ELF-1 (cell line): ENCODE data around the gene PLXDC1.
"Not testable (repeated sequence)": the region's sequence is repeated elsewhere in the genome, so short reads cannot be mapped to it uniquely, and the experiment has no call there.

Experiments
- DNase-seq: peaks from one replicate; pipeline ENCODE4 v3.0.0-alpha.2; 2016; ENCODE audit warnings: low read depth, low spot score

PLXDC1 gene

DNA sequence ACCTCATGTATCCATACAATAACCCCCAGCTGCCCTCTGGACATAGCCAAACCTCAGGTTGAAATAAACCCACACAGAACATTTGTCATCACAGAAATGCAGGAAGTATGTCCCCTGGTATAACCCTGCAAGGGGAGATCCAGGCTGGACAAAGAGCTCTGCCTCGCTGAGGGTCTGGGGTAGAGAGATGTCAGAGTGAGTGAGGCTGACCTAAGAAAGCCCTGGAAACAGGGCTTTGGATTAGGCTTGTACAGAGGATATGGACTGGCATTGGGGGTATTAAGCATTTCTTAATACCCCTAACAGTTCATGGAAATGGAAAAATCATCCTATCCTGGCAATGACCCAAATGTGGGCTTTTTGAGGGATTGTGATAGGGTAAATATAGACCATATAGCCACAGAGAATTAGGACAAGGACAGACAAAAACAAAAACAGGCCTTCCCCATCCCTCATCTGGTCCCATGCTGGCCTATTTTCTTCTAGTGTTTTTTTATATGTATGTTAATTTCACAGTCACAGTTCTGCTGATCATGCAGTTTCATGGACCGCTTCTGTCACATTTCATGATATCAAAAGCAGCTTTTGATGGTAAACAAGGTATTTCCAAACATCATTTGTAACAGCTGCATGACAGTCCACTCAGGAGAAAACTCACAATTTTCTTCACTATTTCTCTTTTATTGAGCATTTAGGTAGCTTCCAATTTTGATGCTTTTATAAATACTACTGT lies 26.1 kb downstream of the PLXDC1 start:
- DNase-seq, result no peak

DNA sequence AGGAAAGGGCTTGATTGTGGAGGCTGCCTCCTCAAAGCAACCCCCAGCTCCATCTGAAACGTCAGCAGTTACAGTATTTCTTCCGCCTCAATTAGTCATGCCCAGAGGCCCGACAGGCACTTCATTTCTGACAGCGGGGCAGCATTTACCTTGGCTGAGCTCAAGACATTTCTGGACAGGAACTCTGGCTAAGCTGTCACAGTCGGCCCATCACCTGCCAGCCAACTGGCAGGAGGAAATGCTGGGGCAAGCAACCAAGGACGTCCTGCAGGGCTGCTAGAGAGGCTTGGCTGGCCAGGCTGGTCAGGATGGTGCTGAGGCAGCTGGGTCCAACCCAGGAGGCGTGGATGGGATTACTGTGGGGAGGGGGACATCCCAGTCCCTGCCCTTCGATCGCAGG lies 27.8 kb downstream of the PLXDC1 start:
- DNase-seq, result no peak

GRCh38 chr17:39122991-39123390 lies 28.4 kb downstream of the PLXDC1 start:
- DNase-seq, result no peak

- DNase-seq, result not testable (repeated sequence)
Observed at GRCh38 chr17:39121919-39122318, 29.5 kb downstream of the PLXDC1 start.

DNA sequence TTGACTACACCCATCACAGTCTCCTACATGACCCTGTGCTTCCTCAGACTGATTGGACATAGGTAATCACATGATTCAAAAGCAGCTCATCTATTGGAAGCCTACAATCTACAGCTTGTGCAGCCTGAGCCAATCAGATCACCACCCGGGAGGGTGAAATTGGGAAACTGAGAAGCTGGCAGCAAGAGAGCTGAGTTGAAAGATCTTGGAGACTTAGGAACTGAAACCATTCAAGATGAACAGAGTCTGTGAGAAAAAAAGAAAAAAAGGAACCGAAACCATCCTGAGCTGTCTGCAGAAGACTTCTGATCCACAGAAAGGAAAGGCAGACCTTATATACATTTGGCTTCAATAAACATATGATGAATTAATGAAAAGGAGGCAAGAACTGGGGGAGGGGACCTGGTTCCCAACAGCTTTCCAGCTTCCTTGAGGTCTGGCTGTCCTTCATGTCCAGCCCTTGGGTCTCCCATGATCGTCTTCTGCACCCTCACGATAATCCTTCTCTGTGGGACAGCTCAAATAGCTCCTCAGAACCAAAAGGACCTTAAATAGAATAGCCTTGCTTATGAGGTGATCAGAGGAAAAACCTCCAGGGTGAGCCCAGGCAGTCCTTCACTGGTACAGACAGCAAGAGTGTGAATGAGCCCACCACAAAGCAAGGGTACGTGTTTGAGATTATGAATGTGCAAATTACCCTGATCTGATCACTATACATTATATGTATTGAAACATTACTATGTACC lies 32.6 kb downstream of the PLXDC1 start:
- DNase-seq, result no peak

- no peak for DNase-seq
Observed at GRCh38 chr17:39116224-39116623, 35.2 kb downstream of the PLXDC1 start.

DNA sequence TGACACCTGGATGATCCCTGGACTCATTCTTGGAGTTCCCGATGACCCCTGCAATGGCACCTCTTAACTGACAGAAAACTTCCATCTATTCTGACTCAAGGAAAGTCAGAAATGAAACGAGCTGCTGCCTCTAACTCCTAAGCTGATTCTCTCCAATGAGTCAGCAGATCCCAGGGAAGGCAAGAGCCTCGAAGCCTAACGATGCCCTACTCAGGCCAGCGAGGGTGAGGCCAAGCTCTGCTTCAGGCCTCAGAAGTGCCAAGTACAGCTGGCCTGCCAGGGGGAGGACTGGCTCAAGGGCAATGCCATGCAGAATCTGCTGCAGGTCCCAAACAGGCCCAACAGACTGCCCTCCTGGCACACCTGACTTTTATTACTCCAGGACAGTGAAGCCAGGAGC lies 36.3 kb downstream of the PLXDC1 start:
- no peak for DNase-seq

DNA sequence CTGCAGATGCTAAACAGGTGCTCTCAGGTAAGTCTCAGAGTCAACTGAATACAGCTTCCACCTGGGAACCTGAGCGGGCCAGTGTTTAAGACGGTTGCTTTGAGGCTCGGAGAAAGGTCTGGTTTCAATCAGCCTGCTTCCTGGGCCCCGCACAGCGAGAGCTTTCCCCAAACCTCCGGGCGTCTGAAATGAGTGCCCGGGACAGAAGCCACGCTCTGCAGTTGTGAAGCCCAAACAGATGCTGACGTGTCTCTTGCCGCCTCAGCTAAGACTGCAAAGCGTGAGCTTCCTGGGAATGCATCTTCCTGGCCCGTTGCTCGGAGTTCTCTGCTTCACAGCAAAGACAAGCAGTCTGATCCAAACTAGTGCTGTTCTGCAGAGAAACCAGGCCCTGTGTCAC lies 36.7 kb downstream of the PLXDC1 start:
- DNase-seq, result peak; percentile 31

GRCh38 chr17:39113871-39114270 lies 37.6 kb downstream of the PLXDC1 start:
- DNase-seq, result no peak

- DNase-seq, result peak; percentile 27
Observed at GRCh38 chr17:39110435-39111136, 40.9 kb downstream of the PLXDC1 start.

DNA sequence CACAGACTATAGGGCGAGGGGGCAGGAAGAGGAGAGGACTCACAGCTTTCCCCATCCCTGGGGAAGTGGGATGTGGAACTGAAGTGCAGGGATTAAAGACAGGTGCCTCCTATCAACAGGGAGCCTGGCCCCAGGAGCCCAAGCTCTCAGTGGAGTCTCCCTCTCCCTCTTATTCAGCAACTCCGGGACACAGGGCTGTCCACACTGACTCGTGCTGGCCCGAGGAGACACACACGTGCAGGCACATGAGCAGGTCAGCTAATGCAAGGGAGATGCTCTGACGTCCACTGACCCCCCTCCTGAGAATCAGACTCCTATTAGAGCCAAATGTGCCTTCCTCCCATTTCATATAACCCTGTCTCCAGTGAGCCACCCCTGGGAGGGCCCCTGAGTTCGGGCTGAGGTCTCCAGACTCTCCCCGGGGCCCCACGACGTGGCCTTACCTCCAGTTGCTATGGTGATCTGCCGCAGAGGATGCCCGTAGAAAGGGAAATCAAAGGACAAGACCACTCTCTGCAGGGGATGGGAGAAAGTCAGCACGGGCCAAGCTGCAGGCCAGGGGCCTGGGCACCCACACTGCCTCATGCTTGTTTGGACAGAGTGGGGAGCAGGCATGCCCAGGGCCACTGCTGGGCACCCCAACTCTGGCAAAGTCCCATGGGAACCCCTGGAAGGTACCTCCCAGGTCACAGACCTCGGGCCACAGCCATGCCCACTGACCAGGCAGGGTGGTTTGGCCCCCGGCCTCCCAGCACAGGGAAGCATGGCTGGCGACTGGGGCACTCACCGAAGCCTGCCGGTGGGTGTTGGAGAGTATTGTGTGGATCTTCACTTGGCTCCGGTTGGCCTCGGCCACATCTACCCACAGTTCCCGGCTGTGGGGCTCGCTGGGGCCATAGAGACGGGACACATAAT lies 42.7 kb downstream of the PLXDC1 start:
- no peak for DNase-seq

- no peak for DNase-seq
Observed at GRCh38 chr17:39107973-39108372, 43.5 kb downstream of the PLXDC1 start.

DNA sequence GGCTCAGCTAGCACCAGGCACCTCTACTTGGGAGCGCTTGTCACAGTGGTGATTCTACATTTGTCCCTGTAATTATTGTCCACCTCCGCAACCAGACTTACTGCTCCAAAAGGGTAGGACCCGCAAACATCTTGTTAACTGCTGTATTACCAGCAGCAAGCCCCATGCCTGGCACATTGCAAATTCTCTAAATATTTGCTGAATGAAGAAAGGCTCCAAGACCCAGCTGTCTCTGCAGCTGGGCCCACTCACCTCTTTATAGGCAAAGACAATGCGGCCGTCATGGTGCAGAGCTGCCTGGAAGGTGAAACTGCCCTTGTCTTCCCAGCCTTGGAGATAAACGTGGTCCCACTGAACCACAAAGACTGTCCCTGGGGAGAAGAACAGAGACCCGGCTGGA lies 44.3 kb downstream of the PLXDC1 start:
- no peak for DNase-seq

- DNase-seq, result no peak
Observed at GRCh38 chr17:39105705-39106104, 45.7 kb downstream of the PLXDC1 start.

GRCh38 chr17:39104657-39105056 lies 46.8 kb downstream of the PLXDC1 start:
- DNase-seq, result no peak

DNA sequence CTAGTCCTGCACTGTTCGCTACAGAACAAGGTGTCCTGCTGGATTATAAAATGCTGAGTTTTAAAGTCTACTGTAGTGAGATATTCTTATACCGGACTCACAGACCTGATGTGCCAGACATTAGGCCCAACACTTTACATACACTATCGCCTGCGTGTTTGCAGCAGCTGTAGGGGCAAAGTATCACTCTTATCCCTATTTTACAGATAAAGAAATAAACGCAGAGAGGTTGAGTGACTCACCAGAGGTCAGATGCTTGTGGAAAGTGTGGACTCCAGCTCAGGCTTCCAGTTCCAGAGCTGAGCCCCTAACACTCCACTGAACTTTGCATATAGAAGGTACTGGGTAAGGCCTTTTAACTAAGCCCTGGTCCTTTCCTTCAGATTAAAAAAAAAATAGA lies 47.4 kb downstream of the PLXDC1 start:
- DNase-seq, result no peak

DNA sequence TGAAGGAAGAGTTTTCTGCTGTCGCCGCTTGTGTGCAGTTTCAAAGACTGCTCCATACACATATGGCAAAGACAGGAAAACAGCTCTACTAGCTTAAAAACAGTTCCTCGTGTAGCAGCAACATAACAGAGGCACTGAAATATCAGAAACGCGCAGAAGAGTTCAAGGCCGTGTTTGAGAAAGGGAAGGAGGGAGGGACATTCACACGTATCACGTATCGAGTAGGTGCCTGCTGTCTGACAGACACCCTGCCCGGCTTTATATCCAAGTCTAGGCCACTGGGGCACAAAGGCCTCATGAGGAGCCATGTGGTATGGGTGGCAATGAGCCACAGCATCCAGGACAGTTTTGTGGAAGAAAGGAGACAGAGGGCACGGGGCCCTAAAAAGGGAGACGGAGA lies 50.3 kb downstream of the PLXDC1 start:
- no peak for DNase-seq

DNA sequence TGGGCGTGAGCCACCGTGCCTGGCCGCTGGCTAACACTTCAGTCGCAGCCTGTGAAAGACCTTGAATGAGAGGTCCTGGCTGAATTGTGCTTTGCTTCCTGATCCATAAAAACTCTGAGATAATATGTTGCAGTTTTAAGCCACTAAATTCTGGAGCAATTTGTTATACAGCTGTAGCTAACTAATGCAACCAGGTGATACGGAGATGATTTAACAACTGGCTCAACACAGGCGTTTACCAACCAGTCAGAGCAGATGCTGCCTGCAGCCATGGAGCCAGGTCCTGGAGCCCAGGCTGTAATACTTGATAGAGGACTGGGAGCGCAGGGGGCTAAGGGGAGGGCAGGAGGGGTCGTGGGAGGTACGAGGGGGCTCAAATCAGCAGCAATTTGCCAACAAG lies 50.9 kb downstream of the PLXDC1 start:
- DNase-seq, result no peak

GRCh38 chr17:39099663-39100286 lies 51.7 kb downstream of the PLXDC1 start:
- no peak for DNase-seq

DNA sequence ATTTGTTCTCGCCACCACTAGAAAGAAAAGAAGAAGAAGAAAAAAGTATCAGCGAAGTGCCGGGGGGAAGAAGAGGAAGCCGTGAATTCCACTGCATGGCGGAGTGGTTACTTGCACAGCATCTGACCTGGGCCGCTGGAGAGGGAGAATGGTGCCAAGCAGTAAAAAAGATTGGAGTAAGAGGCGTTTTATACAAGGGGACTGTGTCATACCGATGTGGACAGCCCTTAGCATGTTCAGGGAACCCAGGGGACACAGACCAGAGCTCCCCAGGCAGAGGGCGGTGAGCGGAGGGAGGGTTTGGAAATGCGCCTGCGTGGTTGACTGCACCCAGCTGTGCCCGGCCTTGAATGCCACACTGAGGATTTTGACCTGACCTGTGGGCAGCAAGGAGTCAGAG lies 52.8 kb downstream of the PLXDC1 start:
- no peak for DNase-seq

GRCh38 chr17:39097537-39097936 lies 53.9 kb downstream of the PLXDC1 start:
- DNase-seq, result no peak
